Progenitor cell of endocrine pancreas (in vitro differentiated cells): Measurements from ENCODE around the gene WNT2. TPM values are rescaled to one million over a fixed set of nuclear protein-coding genes. Genes with fewer than 3 reads are reported as not detected.

Experiments used
- DNase-seq: peaks from one replicate; pipeline ENCODE4 v3.0.0; 2021; ENCODE audit warnings: low spot score; ENCODE audit not compliant: unreplicated experiment
- H3K27ac Mint-ChIP-seq: 2 replicates; pipeline ENCODE4 v1.8.0; 2021; ENCODE audit warnings: mild to moderate bottlenecking, moderate library complexity, mixed read lengths
- H3K27me3 Mint-ChIP-seq: 2 replicates; pipeline ENCODE4 v1.8.0; 2021; ENCODE audit warnings: mixed read lengths
- H3K36me3 Mint-ChIP-seq: 2 replicates; pipeline ENCODE4 v1.8.0; 2022; ENCODE audit warnings: mixed read lengths; ENCODE audit not compliant: insufficient read depth
- H3K4me1 Mint-ChIP-seq: 2 replicates; pipeline ENCODE4 v1.8.0; 2021; ENCODE audit warnings: low read depth, mixed read lengths
- H3K4me3 Mint-ChIP-seq: 2 replicates; pipeline ENCODE4 v1.8.0; 2021; ENCODE audit warnings: low read depth, mild to moderate bottlenecking, moderate library complexity, mixed read lengths
- H3K9me3 Mint-ChIP-seq: 2 replicates; pipeline ENCODE4 v1.8.0; 2021; ENCODE audit warnings: low read depth, mixed read lengths
- total RNA-seq: library from RNA; stranded (reverse); gene quantifications from 2 replicates; pipeline ENCODE4 v1.2.1, GENCODE V29; 2021
- TF ChIP-seq, protein P1 (sequence below): fragments of 200-600 bp; sonication (generic); IDR thresholded peaks from one replicate; pipeline ENCODE4 v1.5.0; 2021; ENCODE audit warnings: antibody characterized with exemption, mild to moderate bottlenecking; ENCODE audit not compliant: unreplicated experiment

WNT2 gene
- total RNA-seq, 1 donor from 2014 or later: 0.46 TPM

DNA sequence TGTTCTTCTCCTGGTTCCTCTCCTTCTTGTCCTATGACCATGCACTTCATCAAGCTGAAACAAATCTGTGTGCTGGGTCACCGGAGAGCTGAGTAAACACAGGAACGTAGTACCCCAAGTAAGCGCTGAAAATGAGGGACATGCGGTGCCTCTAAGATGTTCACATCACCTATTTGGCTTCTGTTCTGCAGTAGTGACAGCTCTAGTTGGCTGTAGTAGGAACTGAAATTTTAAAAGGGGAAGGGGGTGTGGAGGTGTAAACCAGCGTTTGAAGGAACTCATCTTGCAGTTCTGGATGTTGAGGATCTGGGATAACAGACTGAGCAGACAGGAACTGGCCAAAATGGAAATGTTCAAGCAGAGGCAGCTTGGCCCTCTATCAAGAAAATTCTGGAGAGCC, 85.2 kb downstream of the WNT2 start:
- Mint-ChIP-seq H3K4me1 (no peaks in the 10 kb centered on the region), H3K9me3 (peaks cover 14% of the 10 kb centered on the region)

DNA sequence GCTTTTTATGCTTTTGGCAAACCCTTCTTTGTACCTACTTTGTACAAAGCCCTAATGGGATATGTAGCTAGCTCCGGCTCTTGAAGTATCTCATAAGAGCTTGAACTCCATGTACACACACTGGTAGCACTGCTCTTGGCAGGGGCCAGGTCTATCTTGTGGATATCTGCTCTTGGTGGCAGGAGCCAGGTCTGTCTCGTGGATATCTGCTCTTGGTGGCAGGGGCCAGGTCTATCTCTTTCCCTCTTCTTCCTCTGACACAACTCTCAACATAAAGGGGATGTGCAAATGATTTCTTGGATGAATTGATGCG, 91.9 kb downstream of the WNT2 start:
- Mint-ChIP-seq H3K27ac (no peak overlapping the region), H3K27me3 (peaks cover 20% of the 10 kb centered on the region), H3K4me3 (no peak overlapping the region), H3K9me3 (peaks cover 13% of the 10 kb centered on the region), H3K36me3 (peaks cover 16% of the 10 kb centered on the region), H3K4me1 (peaks cover 6% of the 10 kb centered on the region)
- DNase-seq: no peak
- TF ChIP-seq, protein P1, sequence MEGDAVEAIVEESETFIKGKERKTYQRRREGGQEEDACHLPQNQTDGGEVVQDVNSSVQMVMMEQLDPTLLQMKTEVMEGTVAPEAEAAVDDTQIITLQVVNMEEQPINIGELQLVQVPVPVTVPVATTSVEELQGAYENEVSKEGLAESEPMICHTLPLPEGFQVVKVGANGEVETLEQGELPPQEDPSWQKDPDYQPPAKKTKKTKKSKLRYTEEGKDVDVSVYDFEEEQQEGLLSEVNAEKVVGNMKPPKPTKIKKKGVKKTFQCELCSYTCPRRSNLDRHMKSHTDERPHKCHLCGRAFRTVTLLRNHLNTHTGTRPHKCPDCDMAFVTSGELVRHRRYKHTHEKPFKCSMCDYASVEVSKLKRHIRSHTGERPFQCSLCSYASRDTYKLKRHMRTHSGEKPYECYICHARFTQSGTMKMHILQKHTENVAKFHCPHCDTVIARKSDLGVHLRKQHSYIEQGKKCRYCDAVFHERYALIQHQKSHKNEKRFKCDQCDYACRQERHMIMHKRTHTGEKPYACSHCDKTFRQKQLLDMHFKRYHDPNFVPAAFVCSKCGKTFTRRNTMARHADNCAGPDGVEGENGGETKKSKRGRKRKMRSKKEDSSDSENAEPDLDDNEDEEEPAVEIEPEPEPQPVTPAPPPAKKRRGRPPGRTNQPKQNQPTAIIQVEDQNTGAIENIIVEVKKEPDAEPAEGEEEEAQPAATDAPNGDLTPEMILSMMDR: no peak

More for the DNA sequence above, 85.2 kb downstream of the WNT2 start:
- peaks cover 2% of the 10 kb centered on the region for H3K36me3 Mint-ChIP-seq
- DNase-seq: no peak
- H3K4me3 Mint-ChIP-seq: no peak overlapping the region
- H3K27ac Mint-ChIP-seq: no peak overlapping the region
- H3K27me3 Mint-ChIP-seq: peaks cover 11% of the 10 kb centered on the region
- TF ChIP-seq, protein P1: no peak

DNA sequence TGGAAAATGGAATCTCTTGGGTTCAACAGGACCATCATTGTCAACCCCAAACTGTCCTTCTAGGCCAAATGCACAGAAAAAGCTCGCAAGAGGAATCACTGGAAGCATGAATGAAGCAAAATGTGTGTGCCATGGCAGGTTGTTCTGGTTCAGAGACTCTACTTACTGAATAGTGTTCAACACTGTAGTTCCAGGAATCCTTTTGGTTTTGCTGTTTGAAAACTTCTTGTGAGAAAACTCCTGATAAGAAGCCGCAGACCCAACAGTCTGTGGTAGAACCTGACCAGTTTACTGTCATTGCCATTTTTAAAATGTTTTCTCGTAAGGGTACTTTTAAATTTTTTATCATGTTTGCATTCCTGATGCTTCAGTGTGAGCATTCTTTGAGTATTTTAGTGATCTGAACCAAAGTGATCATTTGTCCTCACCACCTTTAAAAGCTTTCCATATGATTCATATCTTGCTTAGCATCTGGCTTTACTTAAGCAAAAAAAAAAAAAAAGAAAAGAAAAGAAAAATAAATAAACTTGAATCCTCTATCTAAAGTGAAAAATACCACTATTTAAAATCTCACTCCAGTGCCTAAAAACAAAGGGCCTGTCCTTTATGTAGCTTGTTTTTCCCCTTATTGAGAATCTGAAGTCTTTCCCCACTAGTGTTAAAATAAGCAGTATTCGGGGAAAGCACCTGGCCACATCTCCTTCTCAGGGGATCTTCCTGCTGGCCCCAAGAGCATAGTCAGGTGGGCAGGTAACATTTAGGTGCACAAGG, 92.4 kb downstream of the WNT2 start:
- Mint-ChIP-seq H3K27ac (no peak overlapping the region), H3K36me3 (peaks cover 16% of the 10 kb centered on the region)
- DNase-seq: no peak

DNA sequence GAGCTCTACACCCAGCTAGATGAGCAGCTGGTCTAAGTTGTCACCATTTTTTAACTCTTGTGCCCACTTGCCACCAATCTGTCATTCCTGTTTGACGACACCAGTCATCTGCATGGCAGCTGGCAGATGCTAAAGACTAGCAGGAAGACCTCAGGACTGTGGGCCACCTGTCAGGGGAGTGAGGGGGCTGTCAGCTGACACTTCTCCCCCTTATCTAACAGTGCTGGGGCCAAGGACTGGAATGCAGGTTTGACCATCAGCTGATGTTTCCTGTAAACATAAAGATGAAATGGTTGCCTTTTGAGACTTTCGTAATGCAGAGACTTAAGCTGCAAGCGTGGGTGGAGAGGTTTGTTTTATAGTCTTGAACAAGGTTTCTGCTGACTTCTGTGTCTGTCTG, 93.5 kb downstream of the WNT2 start:
- TF ChIP-seq, protein P1: no peak
- DNase-seq: no peak
- Mint-ChIP-seq H3K9me3 (peaks cover 6% of the 10 kb centered on the region), H3K4me3 (no peak overlapping the region), H3K27ac (no peak overlapping the region), H3K36me3 (peaks cover 17% of the 10 kb centered on the region), H3K27me3 (peaks cover 25% of the 10 kb centered on the region), H3K4me1 (peaks cover 16% of the 10 kb centered on the region)

More for the DNA sequence above, 92.4 kb downstream of the WNT2 start:
- Mint-ChIP-seq H3K4me3 (no peak overlapping the region), H3K4me1 (peaks cover 12% of the 10 kb centered on the region), H3K9me3 (peaks cover 8% of the 10 kb centered on the region), H3K27me3 (peaks cover 20% of the 10 kb centered on the region)
- TF ChIP-seq, protein P1: no peak

DNA sequence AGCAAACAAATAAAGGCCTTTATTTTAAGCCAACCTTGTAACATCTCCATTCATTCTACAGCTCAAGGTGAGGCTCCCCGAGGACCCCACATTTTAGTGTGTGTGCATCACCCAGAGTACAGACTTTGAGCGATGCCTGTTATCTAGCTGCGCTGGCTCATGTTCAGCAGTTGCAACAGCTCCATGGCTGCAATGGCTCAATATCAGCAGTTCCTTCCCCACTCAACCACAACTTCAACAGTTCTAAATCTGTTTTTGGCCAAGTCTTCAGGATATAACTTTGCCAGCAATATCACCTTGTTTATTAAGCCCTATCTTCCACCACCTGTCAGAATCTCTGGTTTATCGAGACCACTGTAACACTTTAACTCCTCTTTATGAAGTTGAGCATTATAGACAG, 95.8 kb downstream of the WNT2 start:
- DNase-seq: no peak
- Mint-ChIP-seq H3K9me3 (peaks cover 4% of the 10 kb centered on the region), H3K27me3 (peaks cover 38% of the 10 kb centered on the region), H3K27ac (no peak overlapping the region), H3K4me3 (no peak overlapping the region), H3K4me1 (peaks cover 16% of the 10 kb centered on the region), H3K36me3 (peaks cover 25% of the 10 kb centered on the region)
- TF ChIP-seq, protein P1: no peak
